HEK293 (cell line): Measurements from ENCODE around the gene PAK6.

Experiments used
- CTCF ChIA-PET: fragments of 350-600 bp; formaldehyde crosslinking; extraction: SDS; loops from one replicate; lab custom pipeline; 2021; ENCODE audit warnings: antibody characterized with exemption; lab: Yijun Ruan, JAX
- POLR2A ChIA-PET: fragments of 300-600 bp; formaldehyde crosslinking; extraction: SDS; loops from one replicate; lab custom pipeline; 2020; ENCODE audit warnings: antibody characterized with exemption, inconsistent platforms; lab: Yijun Ruan, JAX
- H3K27ac ChIP-seq: fragments of 200-500 bp; sonication (Bioruptor generic); 2 replicates; pipeline ENCODE4 v1.5.1; 2014; ENCODE audit warnings: low read depth, low read length, control low read depth, inconsistent platforms; ENCODE audit errors: extremely low read depth
- H3K36me3 ChIP-seq, 2 experiments: fragments of 200-500 bp in 1 of 2; sonication (Bioruptor generic) in 1 of 2; 1 replicate in 1 of 2; 2 replicates in 1 of 2; pipeline ENCODE4 v1.5.1; 2014 to 2017; ENCODE audit warnings: inconsistent platforms in 2 of 2, low read length in 2 of 2; ENCODE audit not compliant: control insufficient read depth in 2 of 2, insufficient read depth in 1 of 2
- H3K4me1 ChIP-seq: fragments of 200-500 bp; sonication (Bioruptor generic); 2 replicates; pipeline ENCODE4 v1.5.1; 2014; ENCODE audit warnings: mild to moderate bottlenecking, low read length, inconsistent platforms; ENCODE audit not compliant: control insufficient read depth, insufficient read depth
- H3K4me3 ChIP-seq: 2 replicates; pipeline ENCODE4 v1.5.1; 2011; ENCODE audit warnings: low read depth, mild to moderate bottlenecking, control low read depth, low read length, moderate library complexity
- H3K9me3 ChIP-seq: fragments of 200-500 bp; sonication (Bioruptor generic); 2 replicates; pipeline ENCODE4 v1.5.1; 2014; ENCODE audit warnings: low read depth, low read length, inconsistent platforms; ENCODE audit not compliant: control insufficient read depth, insufficient read depth
- ELK4 ChIP-seq: IDR thresholded peaks from 2 replicates; pipeline ENCODE4 v1.6.1; 2011; ENCODE audit warnings: mild to moderate bottlenecking, low read depth, low read length, borderline replicate concordance
- GLIS1 ChIP-seq: fragments of 450-650 bp; formaldehyde crosslinking; IDR thresholded peaks from 2 replicates; pipeline ENCODE4 v1.5.1; 2016; ENCODE audit warnings: missing biosample characterization, missing genetic modification characterization
- GLIS2 ChIP-seq: fragments of 450-650 bp; formaldehyde crosslinking; IDR thresholded peaks from 2 replicates; pipeline ENCODE4 v1.5.1; 2016; ENCODE audit warnings: missing biosample characterization, missing genetic modification characterization
- HOXA7 ChIP-seq: sonication (generic); formaldehyde crosslinking; IDR thresholded peaks from 2 replicates; pipeline ENCODE4 v1.8.1; 2022; ENCODE audit warnings: missing genetic modification reagents, borderline replicate concordance
- HOXC10 ChIP-seq: sonication (generic); formaldehyde crosslinking; IDR thresholded peaks from 2 replicates; pipeline ENCODE4 v1.8.1; 2023; ENCODE audit warnings: mild to moderate bottlenecking, missing genetic modification reagents
- MYNN ChIP-seq: fragments of 450-650 bp; formaldehyde crosslinking; IDR thresholded peaks from 2 replicates; pipeline ENCODE4 v1.5.1; 2016; ENCODE audit warnings: missing biosample characterization, missing genetic modification characterization, borderline replicate concordance
- YY2 ChIP-seq: fragments of 450-650 bp; formaldehyde crosslinking; IDR thresholded peaks from 2 replicates; pipeline ENCODE4 v1.5.1; 2016; ENCODE audit warnings: missing biosample characterization, missing genetic modification characterization
- ZEB2 ChIP-seq: fragments of 450-650 bp; formaldehyde crosslinking; IDR thresholded peaks from 2 replicates; pipeline ENCODE4 v1.5.1; 2016; ENCODE audit warnings: missing biosample characterization, missing genetic modification characterization
- ZNF157 ChIP-seq: fragments of 450-650 bp; formaldehyde crosslinking; IDR thresholded peaks from 2 replicates; pipeline ENCODE4 v1.5.1; 2016; ENCODE audit warnings: missing biosample characterization, missing genetic modification characterization
- ZNF202 ChIP-seq: fragments of 450-650 bp; formaldehyde crosslinking; IDR thresholded peaks from 2 replicates; pipeline ENCODE4 v1.5.1; 2016; ENCODE audit warnings: missing biosample characterization, missing genetic modification characterization, borderline replicate concordance
- ZNF280C ChIP-seq: fragments of 450-650 bp; formaldehyde crosslinking; IDR thresholded peaks from 2 replicates; pipeline ENCODE4 v1.5.1; 2016; ENCODE audit warnings: missing biosample characterization, missing genetic modification characterization
- ZNF280D ChIP-seq: fragments of 450-650 bp; formaldehyde crosslinking; IDR thresholded peaks from 2 replicates; pipeline ENCODE4 v1.5.1; 2016; ENCODE audit warnings: missing biosample characterization, missing genetic modification characterization
- ZNF354C ChIP-seq: fragments of 450-650 bp; formaldehyde crosslinking; IDR thresholded peaks from 2 replicates; pipeline ENCODE4 v1.5.1; 2016; ENCODE audit warnings: missing biosample characterization, missing genetic modification characterization, low read depth, borderline replicate concordance
- ZNF366 ChIP-seq: fragments of 450-650 bp; formaldehyde crosslinking; conservative IDR thresholded peaks from 2 replicates; pipeline ENCODE4 v1.5.1; 2016; ENCODE audit warnings: missing biosample characterization, missing genetic modification characterization
- ZNF501 ChIP-seq: fragments of 450-650 bp; formaldehyde crosslinking; IDR thresholded peaks from 2 replicates; pipeline ENCODE4 v1.5.1; 2016; ENCODE audit warnings: missing biosample characterization, missing genetic modification characterization
- ZNF521 ChIP-seq: fragments of 450-650 bp; formaldehyde crosslinking; IDR thresholded peaks from 2 replicates; pipeline ENCODE4 v1.5.1; 2017; ENCODE audit warnings: missing biosample characterization, mild to moderate bottlenecking, missing genetic modification characterization
- ZNF596 ChIP-seq: fragments of 450-650 bp; IDR thresholded peaks from 2 replicates; pipeline ENCODE4 v1.5.0; 2018; ENCODE audit warnings: missing biosample characterization, mild to moderate bottlenecking, missing genetic modification characterization, moderate library complexity
- ZNF707 ChIP-seq: fragments of 450-650 bp; formaldehyde crosslinking; IDR thresholded peaks from 2 replicates; pipeline ENCODE4 v1.5.1; 2016; ENCODE audit warnings: missing biosample characterization, missing genetic modification characterization
- ZSCAN4 ChIP-seq: fragments of 450-650 bp; formaldehyde crosslinking; IDR thresholded peaks from 2 replicates; pipeline ENCODE4 v1.5.1; 2017; ENCODE audit warnings: missing biosample characterization, missing genetic modification characterization
- TF ChIP-seq, protein P1 (sequence below): fragments of 450-650 bp; formaldehyde crosslinking; IDR thresholded peaks from 2 replicates; pipeline ENCODE4 v1.5.1; 2016; ENCODE audit warnings: missing biosample characterization, missing genetic modification characterization
- TF ChIP-seq, protein P2 (sequence below): fragments of 450-650 bp; formaldehyde crosslinking; IDR thresholded peaks from 2 replicates; pipeline ENCODE4 v1.5.1; 2017; ENCODE audit warnings: missing biosample characterization, missing genetic modification characterization

PAK6 gene

GRCh38 chr15:40270246-40270995 lies 31.6 kb downstream of the PAK6 start:
- POLR2A ChIA-PET = no interaction called here
- Histone ChIP-seq H3K4me3 (no peak overlapping the region), H3K36me3 (no peaks in the 10 kb centered on the region), H3K4me1 (no peaks in the 10 kb centered on the region; the same call in 1 of the 2 replicates), H3K27ac (no peak overlapping the region), H3K9me3 (no peaks in the 10 kb centered on the region)
- CTCF ChIA-PET = interaction anchor here (0.6 to 10.6 kb wide), 6 partner anchors 9 to 380 kb away, joined by 3 to 248 read pairs (median 4); partner anchors contain the start of gene PLCB2
- no peak for TF ChIP-seq ZNF202 (tag by site-specific recombination)
- no peak for TF ChIP-seq ELK4
- no peak for TF ChIP-seq ZNF596
- no peak for TF ChIP-seq ZNF501
- TF ChIP-seq HOXC10 (CRISPR knock-in tag) = no peak
- TF ChIP-seq ZNF157 = no peak
- TF ChIP-seq ZNF366 (tag by site-specific recombination) = no peak
- TF ChIP-seq ZNF280D (tag by site-specific recombination) = no peak
- TF ChIP-seq ZNF707 (tag by site-specific recombination) = no peak
- TF ChIP-seq HOXA7 (CRISPR knock-in tag) = no peak
- TF ChIP-seq ZNF354C (tag by site-specific recombination) = no peak

DNA sequence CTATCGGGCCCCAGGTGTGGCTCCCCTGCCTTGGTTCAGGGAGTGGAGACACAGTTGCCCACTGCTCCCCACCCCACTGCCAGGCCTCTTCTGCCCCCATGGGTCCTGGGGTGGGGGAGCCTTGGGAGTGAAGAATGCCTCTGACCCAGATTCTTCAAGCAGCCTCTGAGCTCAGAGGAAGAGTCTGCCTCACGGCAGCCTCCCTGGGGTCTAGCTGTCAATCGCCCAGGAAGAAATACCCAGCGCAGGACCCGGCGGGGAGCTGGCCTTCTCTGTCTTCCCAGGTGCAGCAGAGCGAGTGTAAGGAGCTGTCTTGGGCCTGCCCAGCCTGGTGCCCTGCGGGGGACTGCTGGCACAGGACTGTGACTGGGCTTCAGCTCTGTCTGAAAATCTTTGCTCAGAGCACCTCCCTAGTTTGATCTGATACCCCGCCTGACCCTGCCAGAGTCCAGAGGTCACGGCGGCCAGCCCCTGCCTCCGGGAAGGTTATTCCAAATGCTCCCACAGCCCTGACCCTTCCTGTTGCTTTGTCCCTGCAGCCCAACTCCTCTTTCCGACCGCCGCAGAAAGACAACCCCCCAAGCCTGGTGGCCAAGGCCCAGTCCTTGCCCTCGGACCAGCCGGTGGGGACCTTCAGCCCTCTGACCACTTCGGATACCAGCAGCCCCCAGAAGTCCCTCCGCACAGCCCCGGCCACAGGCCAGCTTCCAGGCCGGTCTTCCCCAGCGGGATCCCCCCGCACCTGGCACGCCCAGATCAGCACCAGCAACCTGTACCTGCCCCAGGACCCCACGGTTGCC lies 33.0 kb downstream of the PAK6 start:
- TF ChIP-seq YY2 (tag by site-specific recombination) (no peak), GLIS1 (peak; percentile 30; the same call in 1 of the 2 replicates), ZSCAN4 (no peak), ZNF280C (tag by site-specific recombination) (no peak), GLIS2 (tag by site-specific recombination) (peak; percentile 34; the same call in 1 of the 2 replicates), ZNF157 (no peak), ZNF521 (no peak), MYNN (tag by site-specific recombination) (no peak), ZEB2 (tag by site-specific recombination) (no peak)
- TF ChIP-seq, protein P1, sequence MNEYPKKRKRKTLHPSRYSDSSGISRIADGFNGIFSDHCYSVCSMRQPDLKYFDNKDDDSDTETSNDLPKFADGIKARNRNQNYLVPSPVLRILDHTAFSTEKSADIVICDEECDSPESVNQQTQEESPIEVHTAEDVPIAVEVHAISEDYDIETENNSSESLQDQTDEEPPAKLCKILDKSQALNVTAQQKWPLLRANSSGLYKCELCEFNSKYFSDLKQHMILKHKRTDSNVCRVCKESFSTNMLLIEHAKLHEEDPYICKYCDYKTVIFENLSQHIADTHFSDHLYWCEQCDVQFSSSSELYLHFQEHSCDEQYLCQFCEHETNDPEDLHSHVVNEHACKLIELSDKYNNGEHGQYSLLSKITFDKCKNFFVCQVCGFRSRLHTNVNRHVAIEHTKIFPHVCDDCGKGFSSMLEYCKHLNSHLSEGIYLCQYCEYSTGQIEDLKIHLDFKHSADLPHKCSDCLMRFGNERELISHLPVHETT (tag by site-specific recombination) = no peak
- TF ChIP-seq, protein P2, sequence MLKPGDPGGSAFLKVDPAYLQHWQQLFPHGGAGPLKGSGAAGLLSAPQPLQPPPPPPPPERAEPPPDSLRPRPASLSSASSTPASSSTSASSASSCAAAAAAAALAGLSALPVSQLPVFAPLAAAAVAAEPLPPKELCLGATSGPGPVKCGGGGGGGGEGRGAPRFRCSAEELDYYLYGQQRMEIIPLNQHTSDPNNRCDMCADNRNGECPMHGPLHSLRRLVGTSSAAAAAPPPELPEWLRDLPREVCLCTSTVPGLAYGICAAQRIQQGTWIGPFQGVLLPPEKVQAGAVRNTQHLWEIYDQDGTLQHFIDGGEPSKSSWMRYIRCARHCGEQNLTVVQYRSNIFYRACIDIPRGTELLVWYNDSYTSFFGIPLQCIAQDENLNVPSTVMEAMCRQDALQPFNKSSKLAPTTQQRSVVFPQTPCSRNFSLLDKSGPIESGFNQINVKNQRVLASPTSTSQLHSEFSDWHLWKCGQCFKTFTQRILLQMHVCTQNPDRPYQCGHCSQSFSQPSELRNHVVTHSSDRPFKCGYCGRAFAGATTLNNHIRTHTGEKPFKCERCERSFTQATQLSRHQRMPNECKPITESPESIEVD (tag by site-specific recombination) = no peak
- Histone ChIP-seq H3K9me3 (no peaks in the 10 kb centered on the region), H3K4me1 (no peaks in the 10 kb centered on the region; the same call in 1 of the 2 replicates), H3K27ac (no peak overlapping the region), H3K4me3 (no peak overlapping the region), H3K36me3 (no peaks in the 10 kb centered on the region)
- ChIA-PET CTCF (interaction anchor here (0.6 to 10.6 kb wide), 8 partner anchors 8 to 269 kb away, joined by 3 to 248 read pairs (median 36); partner anchors contain the start of genes PAK6 and PLCB2), POLR2A (no interaction called here)
